Hepatocyte (in vitro differentiated cells): ENCODE measurements around the gene TNFRSF12A. TPM values are rescaled to one million over a fixed set of nuclear protein-coding genes. Genes with fewer than 3 reads are reported as not detected.
A peak's percentile ranks its signal among the peaks of the same experiment; 100 is the strongest.

Experiments used
- DNase-seq: peaks from one replicate; pipeline ENCODE4 v3.0.0-alpha.2; 2016; ENCODE audit warnings: low spot score
- H2AFZ ChIP-seq: fragments of 200-600 bp; sonication (generic); 2 replicates; pipeline ENCODE4 v1.6.0; 2016; ENCODE audit warnings: antibody characterized with exemption, mild to moderate bottlenecking
- H3K27ac ChIP-seq: fragments of 200-600 bp; sonication (generic); 2 replicates; pipeline ENCODE4 v1.5.1; 2016; ENCODE audit warnings: mild to moderate bottlenecking
- H3K27me3 ChIP-seq: fragments of 200-600 bp; sonication (generic); 2 replicates; pipeline ENCODE4 v1.6.1; 2016
- H3K36me3 ChIP-seq: fragments of 200-600 bp; sonication (generic); replicated peaks from 2 replicates; pipeline ENCODE4 v1.5.1; 2016; ENCODE audit warnings: low read depth; ENCODE audit not compliant: insufficient read depth
- H3K4me1 ChIP-seq: fragments of 200-600 bp; sonication (generic); 2 replicates; pipeline ENCODE4 v1.5.1; 2016; ENCODE audit warnings: mild to moderate bottlenecking, moderate library complexity; ENCODE audit not compliant: insufficient read depth
- H3K4me2 ChIP-seq: fragments of 200-600 bp; sonication (generic); 2 replicates; pipeline ENCODE4 v1.6.0; 2016
- H3K4me3 ChIP-seq: fragments of 200-600 bp; sonication (generic); 2 replicates; pipeline ENCODE4 v1.5.1; 2016; ENCODE audit warnings: mild to moderate bottlenecking
- H3K79me2 ChIP-seq: fragments of 200-600 bp; sonication (generic); 2 replicates; pipeline ENCODE4 v1.6.0; 2017; ENCODE audit warnings: mild to moderate bottlenecking
- H3K9me2 ChIP-seq: fragments of 200-600 bp; sonication (generic); replicated peaks from 2 replicates; pipeline ENCODE4 v1.6.0; 2017; ENCODE audit warnings: mild to moderate bottlenecking; ENCODE audit not compliant: insufficient read depth
- H3K9me3 ChIP-seq: fragments of 200-600 bp; sonication (generic); 2 replicates; pipeline ENCODE4 v1.5.1; 2016; ENCODE audit warnings: low read depth, mild to moderate bottlenecking
- H4K20me1 ChIP-seq: fragments of 200-600 bp; sonication (generic); 2 replicates; pipeline ENCODE4 v1.6.0; 2016; ENCODE audit warnings: mild to moderate bottlenecking; ENCODE audit not compliant: insufficient read depth, poor library complexity, severe bottlenecking
- EZH2 ChIP-seq: fragments of 200-600 bp; sonication (generic); IDR thresholded peaks from 2 replicates; pipeline ENCODE4 v1.6.1; 2016; ENCODE audit warnings: antibody characterized with exemption, mild to moderate bottlenecking, borderline replicate concordance
- EZH2phosphoT487 ChIP-seq: fragments of 200-600 bp; sonication (generic); IDR thresholded peaks from one replicate; pipeline ENCODE4 v1.6.1; 2018; ENCODE audit warnings: antibody characterized with exemption, mild to moderate bottlenecking, low read depth, moderate library complexity; ENCODE audit not compliant: unreplicated experiment, severe bottlenecking
- WGBS: methylation state at CpG from one replicate; pipeline ENCODE4 v1.1.6; 2016; ENCODE audit warnings: low lambda C conversion rate; ENCODE audit errors: missing lambda C conversion rate; 5-methylcytosine and 5-hydroxymethylcytosine counted together
- polyA plus RNA-seq: library from polyadenylated mRNA; unstranded; fragments of >200 nt; fragmentation: Nextera tagmentation; extraction: Ambion mirVana; gene quantifications from 2 replicates; pipeline ENCODE4 v1.2.1, GENCODE V29; 2016
- total RNA-seq: library from RNA; depleted of rRNA; stranded (reverse); fragments of >200 nt; gene quantifications from 2 replicates; pipeline ENCODE4 v1.2.3, GENCODE V29; 2014
- TF ChIP-seq, protein P1 (sequence below): fragments of 200-600 bp; sonication (generic); IDR thresholded peaks from 2 replicates; pipeline ENCODE4 v1.5.1; 2016; ENCODE audit warnings: antibody characterized with exemption, mild to moderate bottlenecking; ENCODE audit not compliant: poor library complexity

The TNFRSF12A gene
- total and polyA plus RNA-seq, 2 experiments from 2014 or later: 127 to 385 TPM

DNA sequence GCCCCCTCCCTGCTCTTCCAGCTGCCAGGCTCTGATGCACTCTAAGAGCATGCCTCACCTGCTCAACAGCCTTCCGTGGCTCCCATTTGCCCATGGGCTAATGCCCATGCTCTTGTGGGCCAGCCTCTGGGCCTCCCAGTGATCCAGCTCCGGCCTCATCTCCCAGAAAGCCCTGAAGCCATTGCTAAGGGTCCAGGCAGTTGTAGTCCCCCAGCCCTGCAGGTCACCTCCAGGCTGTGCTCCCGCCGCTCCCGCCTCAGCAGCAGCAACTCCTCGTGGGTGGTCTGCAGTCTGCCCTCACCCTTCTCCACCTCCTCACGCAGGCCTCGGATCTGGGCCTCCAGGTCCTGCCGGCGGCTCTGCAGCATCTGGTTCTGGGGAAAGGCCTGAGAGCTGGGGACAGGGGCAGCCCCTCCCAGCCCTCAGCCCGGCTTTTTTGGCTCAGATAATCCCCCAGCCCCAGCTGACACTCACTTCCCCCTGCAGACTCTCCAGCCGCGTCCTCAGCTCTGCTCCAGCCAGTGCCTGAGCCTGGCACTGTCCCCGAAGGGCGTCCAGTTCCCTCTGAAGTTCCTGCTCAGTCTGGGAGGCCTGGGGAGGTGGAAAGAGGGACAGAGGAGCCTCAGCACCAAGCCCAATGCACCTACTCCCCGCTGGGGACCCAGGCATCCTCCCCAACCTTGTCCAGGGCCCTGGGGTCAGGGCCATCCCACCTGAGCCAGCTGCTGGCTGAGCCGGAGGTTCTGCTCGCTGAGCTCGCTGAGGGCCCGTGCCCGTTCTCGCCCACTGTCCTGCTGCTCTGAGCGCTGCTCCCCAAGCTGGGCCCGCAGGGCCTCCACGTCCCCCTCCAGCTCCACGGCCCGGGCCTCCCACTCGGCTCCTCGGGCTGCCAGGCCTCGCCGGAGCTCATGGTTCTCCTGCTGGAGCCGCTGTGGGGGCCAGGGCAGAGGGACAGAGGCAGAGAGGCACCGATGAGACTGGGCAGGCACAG is 10.3 kb downstream of the TNFRSF12A start:
- no peaks in the 10 kb centered on the region for H3K36me3 ChIP-seq
- peaks cover 4% of the 10 kb centered on the region for H3K4me1 ChIP-seq
- H3K9me3 ChIP-seq: no peaks in the 10 kb centered on the region
- no peaks in the 10 kb centered on the region for H3K27me3 ChIP-seq
- no peak for DNase-seq
- H4K20me1 ChIP-seq: no peaks in the 10 kb centered on the region
- H2AFZ ChIP-seq: no peak overlapping the region
- WGBS: 77% methylated on average over 25 of the region's 33 CpGs
- no peaks in the 10 kb centered on the region for H3K79me2 ChIP-seq
- H3K4me3 ChIP-seq: no peak overlapping the region
- TF ChIP-seq, protein P1, sequence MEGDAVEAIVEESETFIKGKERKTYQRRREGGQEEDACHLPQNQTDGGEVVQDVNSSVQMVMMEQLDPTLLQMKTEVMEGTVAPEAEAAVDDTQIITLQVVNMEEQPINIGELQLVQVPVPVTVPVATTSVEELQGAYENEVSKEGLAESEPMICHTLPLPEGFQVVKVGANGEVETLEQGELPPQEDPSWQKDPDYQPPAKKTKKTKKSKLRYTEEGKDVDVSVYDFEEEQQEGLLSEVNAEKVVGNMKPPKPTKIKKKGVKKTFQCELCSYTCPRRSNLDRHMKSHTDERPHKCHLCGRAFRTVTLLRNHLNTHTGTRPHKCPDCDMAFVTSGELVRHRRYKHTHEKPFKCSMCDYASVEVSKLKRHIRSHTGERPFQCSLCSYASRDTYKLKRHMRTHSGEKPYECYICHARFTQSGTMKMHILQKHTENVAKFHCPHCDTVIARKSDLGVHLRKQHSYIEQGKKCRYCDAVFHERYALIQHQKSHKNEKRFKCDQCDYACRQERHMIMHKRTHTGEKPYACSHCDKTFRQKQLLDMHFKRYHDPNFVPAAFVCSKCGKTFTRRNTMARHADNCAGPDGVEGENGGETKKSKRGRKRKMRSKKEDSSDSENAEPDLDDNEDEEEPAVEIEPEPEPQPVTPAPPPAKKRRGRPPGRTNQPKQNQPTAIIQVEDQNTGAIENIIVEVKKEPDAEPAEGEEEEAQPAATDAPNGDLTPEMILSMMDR: no peak
- TF ChIP-seq EZH2phosphoT487: no peak
- no peak for TF ChIP-seq EZH2
- no peak overlapping the region for H3K27ac ChIP-seq
- no peaks in the 10 kb centered on the region for H3K9me2 ChIP-seq
- H3K4me2 ChIP-seq: no peak overlapping the region

DNA sequence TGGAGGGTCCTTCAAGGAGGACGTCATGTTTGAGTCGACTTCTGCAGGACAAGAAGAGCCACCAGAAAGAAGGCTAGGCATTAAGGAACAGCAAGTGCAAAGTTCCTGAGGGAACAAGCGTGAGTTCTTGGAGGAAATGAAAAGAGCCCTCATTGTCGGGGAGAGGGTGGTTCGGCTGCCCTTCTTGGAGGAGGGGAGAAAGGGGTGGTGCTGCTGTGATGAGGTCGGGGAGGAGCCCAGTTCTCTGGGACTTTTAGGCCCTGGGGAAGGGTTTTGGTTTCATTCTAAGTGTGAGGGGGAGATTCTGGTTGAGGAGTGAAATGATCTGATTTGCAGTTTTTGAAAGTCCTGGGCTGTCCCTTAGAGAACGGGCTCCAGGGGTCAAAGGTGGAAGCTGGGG is 12.5 kb downstream of the TNFRSF12A start:
- Histone ChIP-seq H3K9me3 (no peaks in the 10 kb centered on the region), H3K79me2 (no peaks in the 10 kb centered on the region), H3K4me2 (no peak overlapping the region), H3K27me3 (peaks cover 18% of the 10 kb centered on the region), H3K9me2 (no peaks in the 10 kb centered on the region), H3K4me1 (peaks cover 4% of the 10 kb centered on the region), H4K20me1 (no peaks in the 10 kb centered on the region), H3K4me3 (no peak overlapping the region), H3K36me3 (no peaks in the 10 kb centered on the region), H2AFZ (no peak overlapping the region), H3K27ac (no peak overlapping the region)
- 63% methylated on average over 7 of the region's 7 CpGs for WGBS
- DNase-seq: no peak
- TF ChIP-seq EZH2phosphoT487 (no peak), EZH2 (no peak)
- TF ChIP-seq, protein P1: no peak

DNA sequence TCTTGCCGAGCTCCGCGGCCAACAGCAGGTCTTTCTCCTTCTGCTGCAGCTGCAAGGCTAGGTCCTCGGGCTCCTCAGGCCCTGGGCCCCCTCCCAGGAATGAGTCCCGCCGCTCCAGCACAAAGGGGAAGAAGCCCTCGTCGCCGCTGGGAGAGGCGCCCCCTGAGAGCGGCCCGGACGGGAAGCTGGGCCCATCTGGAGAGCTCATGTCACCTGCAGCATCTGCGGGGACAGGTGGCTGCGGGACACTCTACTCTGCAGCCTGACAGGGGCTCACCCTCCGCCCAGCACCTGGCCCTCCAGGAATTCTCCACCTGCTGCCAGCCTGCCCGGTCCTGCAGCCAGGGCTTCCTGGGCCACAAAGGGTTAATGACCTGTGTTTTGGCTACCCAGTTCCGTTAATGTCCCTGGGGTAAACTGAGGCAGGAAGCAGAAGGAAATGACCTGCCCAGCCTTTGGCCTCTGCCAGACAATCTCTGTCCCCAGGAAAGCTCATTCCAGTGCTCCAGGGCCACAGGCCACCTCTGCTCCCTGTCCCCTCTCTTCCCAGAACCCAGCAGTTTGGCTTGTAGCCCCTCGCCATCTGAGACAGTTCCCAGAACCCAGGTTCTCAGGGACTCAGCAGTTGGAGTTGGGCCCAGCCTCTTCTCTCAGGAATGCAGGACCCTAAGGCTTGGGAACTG is 15.3 kb downstream of the TNFRSF12A start:
- H3K27me3 ChIP-seq: peaks cover 28% of the 10 kb centered on the region
- H2AFZ ChIP-seq: no peak overlapping the region

More for the DNA sequence above, 15.3 kb downstream of the TNFRSF12A start:
- Histone ChIP-seq H3K4me3 (no peak overlapping the region), H3K36me3 (no peaks in the 10 kb centered on the region), H3K79me2 (no peaks in the 10 kb centered on the region), H3K9me3 (no peaks in the 10 kb centered on the region), H3K9me2 (no peaks in the 10 kb centered on the region), H3K4me1 (no peaks in the 10 kb centered on the region), H3K27ac (no peak overlapping the region), H4K20me1 (no peaks in the 10 kb centered on the region), H3K4me2 (peak overlapping the region; percentile 90)
- no peak for TF ChIP-seq EZH2
- WGBS: 86% methylated on average over 19 of the region's 19 CpGs
- DNase-seq: no peak
